ENCODE results near the gene MDP1.

The MDP1 gene

DNA sequence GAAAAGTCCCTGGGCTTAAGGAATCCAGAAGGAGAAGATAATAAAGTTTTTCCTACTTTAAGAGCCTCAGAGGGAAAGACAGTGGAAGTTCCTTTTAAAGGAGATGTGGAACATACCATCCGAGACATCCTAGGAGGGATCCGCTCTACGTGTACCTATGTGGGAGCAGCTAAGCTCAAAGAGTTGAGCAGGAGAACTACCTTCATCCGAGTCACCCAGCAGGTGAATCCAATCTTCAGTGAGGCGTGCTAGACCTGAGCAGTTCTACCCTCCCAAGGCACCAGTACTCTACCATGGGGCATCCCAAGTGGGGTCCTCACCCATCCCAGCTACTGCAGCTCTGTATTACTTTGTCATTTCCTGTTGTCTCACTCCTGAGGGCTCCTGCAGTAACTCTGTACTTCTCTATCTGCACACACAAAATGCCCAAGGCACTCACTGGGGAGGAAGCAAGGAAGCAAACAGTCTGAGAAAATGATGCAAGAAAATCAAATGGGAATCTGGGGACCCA is 22.7 kb upstream of the MDP1 start:
- no peak for DNase-seq (ENCODE audit: extremely low read depth, insufficient read length)
- TF ChIP-seq, protein P1, sequence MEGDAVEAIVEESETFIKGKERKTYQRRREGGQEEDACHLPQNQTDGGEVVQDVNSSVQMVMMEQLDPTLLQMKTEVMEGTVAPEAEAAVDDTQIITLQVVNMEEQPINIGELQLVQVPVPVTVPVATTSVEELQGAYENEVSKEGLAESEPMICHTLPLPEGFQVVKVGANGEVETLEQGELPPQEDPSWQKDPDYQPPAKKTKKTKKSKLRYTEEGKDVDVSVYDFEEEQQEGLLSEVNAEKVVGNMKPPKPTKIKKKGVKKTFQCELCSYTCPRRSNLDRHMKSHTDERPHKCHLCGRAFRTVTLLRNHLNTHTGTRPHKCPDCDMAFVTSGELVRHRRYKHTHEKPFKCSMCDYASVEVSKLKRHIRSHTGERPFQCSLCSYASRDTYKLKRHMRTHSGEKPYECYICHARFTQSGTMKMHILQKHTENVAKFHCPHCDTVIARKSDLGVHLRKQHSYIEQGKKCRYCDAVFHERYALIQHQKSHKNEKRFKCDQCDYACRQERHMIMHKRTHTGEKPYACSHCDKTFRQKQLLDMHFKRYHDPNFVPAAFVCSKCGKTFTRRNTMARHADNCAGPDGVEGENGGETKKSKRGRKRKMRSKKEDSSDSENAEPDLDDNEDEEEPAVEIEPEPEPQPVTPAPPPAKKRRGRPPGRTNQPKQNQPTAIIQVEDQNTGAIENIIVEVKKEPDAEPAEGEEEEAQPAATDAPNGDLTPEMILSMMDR (IDR thresholded peaks at IDR 0.05; ENCODE audit: insufficient read depth, low read length, poor library complexity, severe bottlenecking) = no peak
- Histone ChIP-seq H3K36me3 (ENCODE audit: control insufficient read depth, insufficient read depth, low read length) (peaks cover 46% of the 10 kb centered on the region), H3K27me3 (replicated peaks; ENCODE audit: control insufficient read depth, insufficient read depth, low read length) (no peaks in the 10 kb centered on the region), H3K4me3 (replicated peaks; ENCODE audit: low read depth, low read length) (no peak overlapping the region)

DNA sequence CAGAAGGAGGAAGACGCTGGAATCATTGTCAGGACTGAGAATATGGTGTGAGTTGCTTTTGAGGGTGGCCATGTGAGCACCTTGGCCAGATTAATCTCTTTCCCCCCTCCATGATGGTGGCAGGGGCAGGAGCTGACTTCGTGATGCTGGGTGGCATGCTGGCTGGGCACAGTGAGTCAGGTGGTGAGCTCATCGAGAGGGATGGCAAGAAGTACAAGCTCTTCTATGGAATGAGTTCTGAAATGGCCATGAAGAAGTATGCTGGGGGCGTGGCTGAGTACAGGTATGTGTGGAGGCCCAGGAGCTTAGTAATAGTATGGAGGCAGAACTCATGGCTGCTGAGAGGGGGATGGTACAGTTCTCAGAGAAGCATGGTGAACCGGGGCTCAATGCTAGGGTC is 22.3 kb upstream of the MDP1 start:
- peaks cover 46% of the 10 kb centered on the region for H3K36me3 ChIP-seq (ENCODE audit: control insufficient read depth, insufficient read depth, low read length)

DNA sequence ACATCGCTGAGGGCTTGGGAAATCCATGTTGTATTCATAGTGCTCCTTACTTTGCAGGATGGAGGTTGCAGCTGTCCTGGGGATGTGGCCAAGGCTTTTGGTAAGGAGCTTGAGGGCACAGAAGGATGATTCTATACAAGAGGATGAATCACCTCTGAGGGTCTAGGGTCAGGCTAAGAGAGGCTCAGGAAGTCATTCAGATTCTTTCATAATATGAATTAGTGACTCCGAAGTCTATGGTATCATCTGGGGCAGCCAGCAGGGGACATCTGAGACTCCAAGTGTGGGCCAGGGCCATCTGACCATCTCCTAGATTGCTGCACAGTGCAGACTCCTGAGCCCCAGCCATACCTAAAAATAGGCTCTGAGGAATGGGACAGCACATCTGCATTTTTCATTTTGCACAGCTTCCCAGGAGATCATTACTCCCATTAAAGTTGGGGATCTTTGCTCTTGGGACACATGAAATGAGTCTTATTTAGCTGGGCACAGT is 21.6 kb upstream of the MDP1 start:
- no peak overlapping the region for H3K4me3 ChIP-seq (replicated peaks; ENCODE audit: low read depth, low read length)
- no peaks in the 10 kb centered on the region for H3K27me3 ChIP-seq (replicated peaks; ENCODE audit: control insufficient read depth, insufficient read depth, low read length)
- peaks cover 46% of the 10 kb centered on the region for H3K36me3 ChIP-seq (ENCODE audit: control insufficient read depth, insufficient read depth, low read length)
- TF ChIP-seq, protein P1 (IDR thresholded peaks at IDR 0.05; ENCODE audit: insufficient read depth, low read length, poor library complexity, severe bottlenecking) = no peak
- DNase-seq (ENCODE audit: extremely low read depth, insufficient read length) = no peak

More for the DNA sequence above, 22.3 kb upstream of the MDP1 start:
- TF ChIP-seq, protein P1 (IDR thresholded peaks at IDR 0.05; ENCODE audit: insufficient read depth, low read length, poor library complexity, severe bottlenecking) = no peak
- DNase-seq (ENCODE audit: extremely low read depth, insufficient read length) = no peak
- Histone ChIP-seq H3K4me3 (replicated peaks; ENCODE audit: low read depth, low read length) (no peak overlapping the region), H3K27me3 (replicated peaks; ENCODE audit: control insufficient read depth, insufficient read depth, low read length) (no peaks in the 10 kb centered on the region)

DNA sequence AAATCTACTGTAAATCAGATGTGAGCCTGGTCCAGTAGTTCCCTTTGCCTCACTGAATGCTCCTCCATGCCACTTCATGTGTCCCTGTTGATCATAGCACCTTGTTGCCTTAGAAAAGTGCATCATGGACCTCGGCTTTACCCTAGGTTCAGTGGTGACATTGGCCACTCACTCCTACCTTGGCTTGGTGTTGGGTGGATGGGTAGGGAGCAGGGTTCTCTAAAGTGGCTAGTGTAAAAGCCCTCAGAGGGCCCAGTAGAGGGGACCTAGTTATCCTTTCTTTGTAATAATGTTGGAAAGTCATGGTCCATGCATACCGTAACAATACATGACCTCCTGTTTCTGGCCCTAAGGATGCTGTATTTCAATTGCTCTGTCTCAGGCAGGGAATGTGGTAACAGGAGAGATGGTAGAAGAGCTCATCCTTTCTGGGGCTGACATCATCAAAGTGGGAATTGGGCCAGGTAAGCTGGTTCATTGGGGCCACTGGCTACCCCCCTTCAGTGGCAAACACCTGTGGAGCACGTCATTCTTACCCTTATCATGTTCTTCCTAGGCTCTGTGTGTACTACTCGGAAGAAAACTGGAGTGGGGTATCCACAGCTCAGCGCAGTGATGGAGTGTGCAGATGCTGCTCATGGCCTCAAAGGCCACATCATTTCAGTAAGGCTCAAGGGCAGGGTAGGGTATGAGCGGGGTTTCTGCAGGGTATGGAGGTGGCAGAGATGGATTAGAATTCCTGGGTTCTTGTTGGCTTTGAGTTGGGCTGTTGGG is 21.0 kb upstream of the MDP1 start:
- Histone ChIP-seq H3K4me3 (replicated peaks; ENCODE audit: low read depth, low read length) (no peak overlapping the region), H3K27me3 (replicated peaks; ENCODE audit: control insufficient read depth, insufficient read depth, low read length) (no peaks in the 10 kb centered on the region), H3K36me3 (ENCODE audit: control insufficient read depth, insufficient read depth, low read length) (peaks cover 46% of the 10 kb centered on the region)
- no peak for DNase-seq (ENCODE audit: extremely low read depth, insufficient read length)
- TF ChIP-seq, protein P1 (IDR thresholded peaks at IDR 0.05; ENCODE audit: insufficient read depth, low read length, poor library complexity, severe bottlenecking) = no peak

DNA sequence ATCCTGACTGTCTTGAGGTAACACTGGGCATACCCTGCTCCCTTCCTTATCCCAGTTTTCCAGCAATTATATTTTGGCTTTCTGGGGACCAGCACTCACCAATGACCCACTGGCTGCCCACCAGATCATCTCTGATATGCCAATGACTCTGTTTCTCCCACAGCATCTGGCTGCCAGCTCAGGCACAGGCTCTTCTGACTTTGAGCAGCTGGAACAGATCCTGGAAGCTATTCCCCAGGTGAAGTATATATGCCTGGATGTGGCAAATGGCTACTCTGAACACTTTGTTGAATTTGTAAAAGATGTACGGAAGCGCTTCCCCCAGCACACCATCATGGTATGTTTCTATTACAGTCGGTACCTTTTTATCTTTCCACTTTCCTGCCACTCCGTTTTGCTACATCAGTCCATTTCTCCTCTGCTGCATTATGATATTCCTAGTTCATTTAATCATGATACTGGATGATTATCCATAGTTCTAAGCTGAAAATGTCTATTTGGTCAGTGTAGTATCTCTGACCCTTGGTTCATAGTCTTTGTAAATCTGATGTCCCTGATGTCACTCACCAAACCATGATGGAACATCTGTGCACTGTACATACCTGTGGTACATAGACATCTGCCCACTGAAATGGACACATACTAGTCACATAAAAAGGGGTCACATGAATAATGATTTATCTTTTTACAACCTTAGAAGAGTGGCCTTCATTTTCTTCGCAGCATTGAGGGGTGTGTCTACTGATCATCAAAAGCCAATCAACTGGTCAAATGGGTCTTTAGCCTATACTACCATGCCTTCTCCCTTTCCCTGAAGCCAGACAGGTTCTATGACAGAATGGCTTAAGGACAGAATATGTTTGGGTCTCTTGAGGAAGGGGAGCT is 20.2 kb upstream of the MDP1 start:
- no peak for DNase-seq (ENCODE audit: extremely low read depth, insufficient read length)
- TF ChIP-seq, protein P1 (IDR thresholded peaks at IDR 0.05; ENCODE audit: insufficient read depth, low read length, poor library complexity, severe bottlenecking) = no peak
- Histone ChIP-seq H3K27me3 (replicated peaks; ENCODE audit: control insufficient read depth, insufficient read depth, low read length) (no peaks in the 10 kb centered on the region), H3K4me3 (replicated peaks; ENCODE audit: low read depth, low read length) (no peak overlapping the region), H3K36me3 (ENCODE audit: control insufficient read depth, insufficient read depth, low read length) (peaks cover 45% of the 10 kb centered on the region)

Measured in GM06990 (cell line).